HepG2 (cell line): ENCODE data around the gene TP53BP2. TPM values are rescaled to one million over a fixed set of nuclear protein-coding genes. Genes with fewer than 3 reads are reported as not detected.

Experiments
- FOXK1 ChIP-seq: sonication (generic); formaldehyde crosslinking; IDR thresholded peaks from 2 replicates; pipeline ENCODE4 v1.4.0; 2020; ENCODE audit warnings: low read depth, missing genetic modification reagents, borderline replicate concordance
- HCFC1 ChIP-seq: fragments of 150-350 bp; IDR thresholded peaks from 2 replicates; pipeline ENCODE4 v1.6.1; 2014; ENCODE audit warnings: low read depth, low read length
- PAX8 ChIP-seq: sonication (generic); formaldehyde crosslinking; IDR thresholded peaks from 2 replicates; pipeline ENCODE4 v1.8.0; 2022; ENCODE audit warnings: mild to moderate bottlenecking, missing genetic modification reagents, borderline replicate concordance
- TOPORS ChIP-seq: sonication (generic); formaldehyde crosslinking; IDR thresholded peaks from 2 replicates; pipeline ENCODE4 v1.8.0; 2023; ENCODE audit warnings: mild to moderate bottlenecking, missing genetic modification reagents
- ZFP62 ChIP-seq: sonication (generic); formaldehyde crosslinking; IDR thresholded peaks from 2 replicates; pipeline ENCODE4 v1.4.0; 2020; ENCODE audit warnings: missing genetic modification reagents
- ZNF142 ChIP-seq: sonication (generic); formaldehyde crosslinking; IDR thresholded peaks from 2 replicates; pipeline ENCODE4 v1.4.0; 2020; ENCODE audit warnings: missing genetic modification reagents
- ZNF761 ChIP-seq: sonication (generic); formaldehyde crosslinking; conservative IDR thresholded peaks from 2 replicates; pipeline ENCODE4 v1.4.0; 2020; ENCODE audit warnings: mild to moderate bottlenecking, missing genetic modification reagents
- ZSCAN29 ChIP-seq: sonication (generic); formaldehyde crosslinking; conservative IDR thresholded peaks from 2 replicates; pipeline ENCODE4 v1.4.0; 2020; ENCODE audit warnings: mild to moderate bottlenecking, missing genetic modification reagents
- polyA plus RNA-seq, 8 experiments: library from polyadenylated mRNA; depleted of rRNA in 3 of 8; stranded (reverse) in 7 of 8; unstranded in 1 of 8; fragments of >200 nt; fragmentation: Illumina TruSeq in 4 of 8; extraction: Trizol in 4 of 8; gene quantifications; 2 replicates each; pipeline versions ENCODE4 v1.2.1 to v1.2.3, GENCODE V29; 2011 to 2016; ENCODE audit warnings: low read depth in 4 of 8, missing spikeins in 1 of 8, mixed read lengths in 1 of 8; ENCODE audit not compliant: insufficient read depth in 1 of 8
- total RNA-seq, 5 experiments: library from RNA; depleted of rRNA; stranded (reverse); fragments of >200 nt; fragmentation: Illumina TruSeq; extraction: Trizol; gene quantifications; 2 replicates each; pipeline ENCODE4 v1.2.3, GENCODE V29; 2016; ENCODE audit warnings: low read depth in 1 of 5
- TF ChIP-seq, protein P1 (sequence below): sonication (generic); formaldehyde crosslinking; IDR thresholded peaks from 2 replicates; pipeline ENCODE4 v1.4.0; 2020; ENCODE audit warnings: mild to moderate bottlenecking, missing genetic modification reagents

TP53BP2 gene
- total and polyA plus RNA-seq, 2 of the 13 experiments (the other 11 are each of a cell fraction or from before 2014, with no cell fraction given): 10.0 to 14.0 TPM

DNA sequence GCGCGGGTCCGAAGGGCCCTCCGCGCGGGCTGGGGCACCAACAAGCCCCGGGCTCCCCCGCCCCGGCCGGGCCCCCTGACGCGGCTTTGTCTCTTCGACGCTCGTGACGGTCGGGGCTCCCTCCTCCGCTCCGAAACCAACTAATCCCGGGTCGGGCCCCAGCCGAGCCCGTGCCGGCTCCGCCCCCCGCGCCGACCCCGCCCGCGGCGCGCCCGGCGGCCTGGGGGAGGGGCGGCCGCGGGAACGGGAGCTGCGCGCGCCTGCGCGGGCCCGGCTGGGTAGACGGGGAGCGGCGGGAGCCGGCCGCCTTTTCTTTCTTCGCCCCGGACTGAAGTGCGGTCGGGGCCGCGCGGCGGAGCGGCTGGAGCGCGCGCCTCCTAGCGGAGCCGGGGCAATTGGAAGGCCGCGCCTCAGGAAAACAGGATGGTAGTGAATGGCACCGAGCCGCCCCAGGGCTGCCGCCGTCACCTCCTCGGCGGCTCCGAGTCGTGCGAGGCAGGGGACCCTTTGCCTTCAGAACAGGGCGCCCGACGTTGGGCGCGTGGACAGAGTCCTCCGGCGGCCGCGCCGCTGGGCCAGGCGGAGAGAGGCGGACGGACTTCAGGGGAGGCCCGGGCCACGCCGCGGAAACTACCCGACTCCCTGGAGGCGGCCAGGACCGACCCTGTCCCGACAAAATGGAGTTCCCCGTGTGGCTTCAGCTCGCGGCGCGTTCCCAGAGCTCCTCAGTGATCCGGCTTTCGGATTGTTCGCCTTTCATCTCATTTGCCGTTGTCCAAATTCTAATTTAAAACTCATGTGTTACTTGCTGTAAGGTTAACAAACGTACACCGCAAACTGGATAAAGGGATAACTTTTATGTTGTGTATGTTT lies at the start of gene TP53BP2 (continued):
- TF ChIP-seq ZFP62: no peak
- TF ChIP-seq ZNF761 (CRISPR knock-in tag): 0 out of 2 replicates have a peak, but pooled peaks have one; percentile 17
- peak; percentile 1; the same call in 1 of the 2 replicates for TF ChIP-seq PAX8 (CRISPR knock-in tag)
- peak; percentile 50; the same call in 1 of the 2 replicates for TF ChIP-seq ZNF142 (CRISPR knock-in tag)
- TF ChIP-seq FOXK1 (CRISPR knock-in tag): peak; percentile 29; the same call in 1 of the 2 replicates
- no peak for TF ChIP-seq HCFC1
- TF ChIP-seq TOPORS (CRISPR knock-in tag): peak; percentile 25; the same call in 1 of the 2 replicates
- TF ChIP-seq, protein P1, sequence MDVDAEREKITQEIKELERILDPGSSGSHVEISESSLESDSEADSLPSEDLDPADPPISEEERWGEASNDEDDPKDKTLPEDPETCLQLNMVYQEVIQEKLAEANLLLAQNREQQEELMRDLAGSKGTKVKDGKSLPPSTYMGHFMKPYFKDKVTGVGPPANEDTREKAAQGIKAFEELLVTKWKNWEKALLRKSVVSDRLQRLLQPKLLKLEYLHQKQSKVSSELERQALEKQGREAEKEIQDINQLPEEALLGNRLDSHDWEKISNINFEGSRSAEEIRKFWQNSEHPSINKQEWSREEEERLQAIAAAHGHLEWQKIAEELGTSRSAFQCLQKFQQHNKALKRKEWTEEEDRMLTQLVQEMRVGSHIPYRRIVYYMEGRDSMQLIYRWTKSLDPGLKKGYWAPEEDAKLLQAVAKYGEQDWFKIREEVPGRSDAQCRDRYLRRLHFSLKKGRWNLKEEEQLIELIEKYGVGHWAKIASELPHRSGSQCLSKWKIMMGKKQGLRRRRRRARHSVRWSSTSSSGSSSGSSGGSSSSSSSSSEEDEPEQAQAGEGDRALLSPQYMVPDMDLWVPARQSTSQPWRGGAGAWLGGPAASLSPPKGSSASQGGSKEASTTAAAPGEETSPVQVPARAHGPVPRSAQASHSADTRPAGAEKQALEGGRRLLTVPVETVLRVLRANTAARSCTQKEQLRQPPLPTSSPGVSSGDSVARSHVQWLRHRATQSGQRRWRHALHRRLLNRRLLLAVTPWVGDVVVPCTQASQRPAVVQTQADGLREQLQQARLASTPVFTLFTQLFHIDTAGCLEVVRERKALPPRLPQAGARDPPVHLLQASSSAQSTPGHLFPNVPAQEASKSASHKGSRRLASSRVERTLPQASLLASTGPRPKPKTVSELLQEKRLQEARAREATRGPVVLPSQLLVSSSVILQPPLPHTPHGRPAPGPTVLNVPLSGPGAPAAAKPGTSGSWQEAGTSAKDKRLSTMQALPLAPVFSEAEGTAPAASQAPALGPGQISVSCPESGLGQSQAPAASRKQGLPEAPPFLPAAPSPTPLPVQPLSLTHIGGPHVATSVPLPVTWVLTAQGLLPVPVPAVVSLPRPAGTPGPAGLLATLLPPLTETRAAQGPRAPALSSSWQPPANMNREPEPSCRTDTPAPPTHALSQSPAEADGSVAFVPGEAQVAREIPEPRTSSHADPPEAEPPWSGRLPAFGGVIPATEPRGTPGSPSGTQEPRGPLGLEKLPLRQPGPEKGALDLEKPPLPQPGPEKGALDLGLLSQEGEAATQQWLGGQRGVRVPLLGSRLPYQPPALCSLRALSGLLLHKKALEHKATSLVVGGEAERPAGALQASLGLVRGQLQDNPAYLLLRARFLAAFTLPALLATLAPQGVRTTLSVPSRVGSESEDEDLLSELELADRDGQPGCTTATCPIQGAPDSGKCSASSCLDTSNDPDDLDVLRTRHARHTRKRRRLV (CRISPR knock-in tag): peak; percentile 83; the same call in 1 of the 2 replicates
- no peak for TF ChIP-seq ZSCAN29 (CRISPR knock-in tag)
